CD8-positive, alpha-beta memory T cell (primary cell): Measurements from ENCODE around the gene SIGLEC7. TPM values are rescaled to one million over a fixed set of nuclear protein-coding genes. Genes with fewer than 3 reads are reported as not detected.

Experiments
- CTCF ChIA-PET: fragments of 350-600 bp; sonication (Branson Sonifier 250); formaldehyde crosslinking; loops from one replicate; lab custom pipeline; 2021; ENCODE audit warnings: antibody characterized with exemption; lab: Charles Lee
- POLR2A ChIA-PET: fragments of 350-600 bp; sonication (Branson Sonifier 250); formaldehyde crosslinking; loops from one replicate; lab custom pipeline; 2021; ENCODE audit warnings: antibody characterized with exemption; lab: Charles Lee
- DNase-seq, 5 donors: peaks; one replicate each; pipeline versions ENCODE4 v3.0.0 to v3.0.0-alpha.2; 2020 to 2022; ENCODE audit warnings: mixed read lengths in 1 of 5
- H3K27ac ChIP-seq: one replicate; pipeline ENCODE4 v1.7.0; 2013; ENCODE audit warnings: low read depth, mild to moderate bottlenecking, low read length, moderate library complexity
- H3K27me3 ChIP-seq: 2 replicates; pipeline ENCODE4 v1.7.0; 2013; ENCODE audit warnings: low read length, mild to moderate bottlenecking; ENCODE audit not compliant: insufficient read depth, poor library complexity, severe bottlenecking
- H3K36me3 ChIP-seq: 2 replicates; pipeline ENCODE4 v1.7.0; 2013; ENCODE audit warnings: mild to moderate bottlenecking, low read length, moderate library complexity; ENCODE audit not compliant: insufficient read depth
- H3K4me1 ChIP-seq: 2 replicates; pipeline ENCODE4 v1.7.0; 2013; ENCODE audit warnings: mild to moderate bottlenecking, low read length, moderate library complexity; ENCODE audit not compliant: insufficient read depth
- H3K4me3 ChIP-seq: 2 replicates; pipeline ENCODE4 v1.7.0; 2013; ENCODE audit warnings: mild to moderate bottlenecking, low read length
- H3K9me3 ChIP-seq: 2 replicates; pipeline ENCODE4 v1.7.0; 2013; ENCODE audit warnings: mild to moderate bottlenecking, low read length
- H3K27ac Mint-ChIP-seq, 8 donors: one replicate each; pipeline ENCODE4 v1.8.0; 2020 to 2021; ENCODE audit warnings: mixed read lengths in 8 of 8, mild to moderate bottlenecking in 6 of 8, inconsistent platforms in 3 of 8, moderate library complexity in 3 of 8
- H3K27me3 Mint-ChIP-seq, 2 donors: one replicate each; pipeline ENCODE4 v1.8.0; 2020 to 2021; ENCODE audit warnings: mixed read lengths in 2 of 2, mild to moderate bottlenecking in 1 of 2, moderate library complexity in 1 of 2
- H3K36me3 Mint-ChIP-seq, 3 donors: one replicate each; pipeline ENCODE4 v1.8.0; 2020 to 2021; ENCODE audit warnings: mixed read lengths in 3 of 3, inconsistent platforms in 1 of 3, mild to moderate bottlenecking in 1 of 3
- H3K4me1 Mint-ChIP-seq, 3 donors: one replicate each; pipeline ENCODE4 v1.8.0; 2020 to 2021; ENCODE audit warnings: mixed read lengths in 3 of 3, inconsistent platforms in 1 of 3, mild to moderate bottlenecking in 1 of 3
- H3K4me3 Mint-ChIP-seq, 7 donors: one replicate each; pipeline ENCODE4 v1.8.0; 2020 to 2021; ENCODE audit warnings: mixed read lengths in 7 of 7, mild to moderate bottlenecking in 6 of 7, moderate library complexity in 4 of 7, inconsistent platforms in 2 of 7
- H3K9me3 Mint-ChIP-seq, 5 donors: one replicate each; pipeline ENCODE4 v1.8.0; 2020 to 2022; ENCODE audit warnings: mixed read lengths in 5 of 5, mild to moderate bottlenecking in 3 of 5, moderate library complexity in 2 of 5, inconsistent platforms in 1 of 5
- polyA plus RNA-seq: library from polyadenylated mRNA; unstranded; fragments of 300-500 nt; fragmentation: Illumina TruSeq; gene quantifications from one replicate; pipeline ENCODE4 v1.2.3, GENCODE V29; 2021
- total RNA-seq, 2 experiments: library from RNA; stranded (reverse); gene quantifications; one replicate each; pipeline ENCODE4 v1.2.3, GENCODE V29; 2021

The SIGLEC7 gene
- total and polyA plus RNA-seq, 3 experiments from 2014 or later: 0.42 to 2.5 (median 0.46) TPM

DNA sequence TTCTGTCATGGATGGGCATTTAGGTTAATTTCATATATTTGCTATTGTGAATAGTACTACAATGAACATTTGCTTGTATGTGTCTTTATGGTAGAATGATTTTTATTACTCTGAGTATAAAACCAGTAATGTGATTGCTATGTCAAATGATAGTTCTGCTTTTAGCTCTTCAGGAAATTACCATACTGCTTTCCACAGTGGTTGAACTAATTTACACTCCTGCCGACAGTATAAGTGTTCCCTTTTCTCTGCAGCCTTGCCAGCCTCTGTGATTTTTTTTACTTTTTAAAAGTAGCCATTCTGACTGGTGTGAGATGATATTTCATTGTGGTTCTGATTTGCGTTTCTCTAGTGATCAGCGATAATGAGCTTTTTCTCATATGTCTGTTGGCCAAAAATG lies 6.5 kb downstream of the SIGLEC7 start:
- Mint-ChIP-seq H3K9me3 (peaks cover 0 to 4% (median 0%) of the 10 kb centered on the region in 5 donors), H3K27ac (peak overlapping the region in 3 of 8 donors; percentile 31 to 76 (median 47))

DNA sequence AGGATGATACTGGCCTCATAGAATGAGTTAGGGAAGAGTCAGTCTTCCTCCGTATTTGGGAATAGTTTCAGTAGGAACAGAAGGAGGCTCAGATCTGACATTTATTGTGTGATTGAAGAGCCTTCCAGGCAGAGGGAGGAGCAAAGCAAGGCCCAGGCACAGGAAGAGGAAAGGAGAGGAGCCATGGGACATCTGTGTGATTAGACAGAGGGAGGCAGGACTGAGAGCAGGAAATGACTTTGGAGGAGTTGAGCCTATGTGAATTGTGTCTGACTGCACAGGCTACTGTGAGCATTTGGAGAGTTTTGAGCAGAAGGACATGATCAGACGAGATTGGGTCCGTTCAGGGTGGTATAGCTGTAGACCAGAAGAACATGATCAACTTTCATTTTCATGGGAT lies 8.5 kb downstream of the SIGLEC7 start:
- Mint-ChIP-seq H3K27ac (peak overlapping the region in 2 of 8 donors; percentile 0 to 47), H3K27me3 (peaks cover 3 to 32% of the 10 kb centered on the region in 2 donors), H3K36me3 (peaks cover 0 to 4% (median 0%) of the 10 kb centered on the region in 3 donors), H3K4me3 (no peak overlapping the region), H3K4me1 (peaks cover 3 to 13% (median 8%) of the 10 kb centered on the region in 3 donors), H3K9me3 (peaks cover 0 to 2% (median 0%) of the 10 kb centered on the region in 5 donors)
- Histone ChIP-seq H3K4me1 (no peaks in the 10 kb centered on the region), H3K27ac (no peak overlapping the region), H3K4me3 (no peak overlapping the region), H3K9me3 (no peaks in the 10 kb centered on the region), H3K27me3 (no peaks in the 10 kb centered on the region), H3K36me3 (no peaks in the 10 kb centered on the region)
- DNase-seq: no peak
- POLR2A ChIA-PET: no interaction called here
- CTCF ChIA-PET: no interaction called here

More for the DNA sequence above, 6.5 kb downstream of the SIGLEC7 start:
- no peaks in the 10 kb centered on the region for H3K27me3 ChIP-seq
- ChIA-PET POLR2A (interaction anchor here (0.6 kb wide), 2 partner anchors 17 to 21 kb away, joined by 4 to 5 read pairs; no protein-coding TSS in a partner anchor), CTCF (interaction anchor here (0.6 kb wide), 1 partner anchor 19 kb away, joined by 3 read pairs; no protein-coding TSS in a partner anchor)
- no peak for DNase-seq
- H3K36me3 ChIP-seq: no peaks in the 10 kb centered on the region
- H3K4me3 ChIP-seq: no peak overlapping the region
- no peaks in the 10 kb centered on the region for H3K4me1 ChIP-seq
- Mint-ChIP-seq H3K36me3 (peaks cover 0 to 4% (median 0%) of the 10 kb centered on the region in 3 donors), H3K4me3 (no peak overlapping the region), H3K27me3 (peaks cover 3 to 40% of the 10 kb centered on the region in 2 donors), H3K4me1 (peaks cover 3 to 13% (median 8%) of the 10 kb centered on the region in 3 donors)
- no peaks in the 10 kb centered on the region for H3K9me3 ChIP-seq
- H3K27ac ChIP-seq: no peak overlapping the region

DNA sequence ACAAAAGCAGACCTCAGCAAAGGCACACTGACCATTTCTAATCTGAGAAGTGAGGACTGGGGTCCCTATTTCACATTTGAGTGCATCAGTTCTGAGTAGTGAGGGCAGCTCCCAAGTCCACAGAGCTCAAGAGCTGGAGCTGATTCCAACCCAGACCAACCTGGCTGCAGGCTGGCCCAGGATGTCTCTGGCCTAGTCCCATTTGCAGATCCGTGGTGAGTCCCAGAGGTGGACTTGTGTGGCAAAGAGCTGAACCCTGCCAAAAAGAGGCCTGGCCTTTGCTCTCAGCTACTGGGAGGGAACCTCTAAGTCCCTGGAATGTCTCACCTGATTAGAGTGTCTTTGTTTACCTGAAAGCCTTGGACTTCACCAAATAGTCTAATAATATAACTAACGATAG lies 14.6 kb downstream of the SIGLEC7 start:
- peaks cover 3 to 23% of the 10 kb centered on the region in 2 donors for H3K27me3 Mint-ChIP-seq
- no peak overlapping the region for H3K4me3 ChIP-seq
- H3K4me1 Mint-ChIP-seq: peaks cover 11 to 13% (median 11%) of the 10 kb centered on the region in 3 donors
- H3K27ac Mint-ChIP-seq: no peak overlapping the region
- no peaks in the 10 kb centered on the region for H3K9me3 ChIP-seq
- no peaks in the 10 kb centered on the region for H3K9me3 Mint-ChIP-seq
- no peaks in the 10 kb centered on the region for H3K36me3 ChIP-seq
- peaks cover 7% of the 10 kb centered on the region for H3K4me1 ChIP-seq
- CTCF ChIA-PET: interaction anchor here (2.2 kb wide), 1 partner anchor 14 kb away, joined by 7 read pairs; no protein-coding TSS in a partner anchor
- no peak overlapping the region for H3K27ac ChIP-seq
- peaks cover 0 to 1% (median 0%) of the 10 kb centered on the region in 3 donors for H3K36me3 Mint-ChIP-seq
- no peak for DNase-seq
- H3K4me3 Mint-ChIP-seq: no peak overlapping the region
- POLR2A ChIA-PET: no interaction called here
- no peaks in the 10 kb centered on the region for H3K27me3 ChIP-seq

DNA sequence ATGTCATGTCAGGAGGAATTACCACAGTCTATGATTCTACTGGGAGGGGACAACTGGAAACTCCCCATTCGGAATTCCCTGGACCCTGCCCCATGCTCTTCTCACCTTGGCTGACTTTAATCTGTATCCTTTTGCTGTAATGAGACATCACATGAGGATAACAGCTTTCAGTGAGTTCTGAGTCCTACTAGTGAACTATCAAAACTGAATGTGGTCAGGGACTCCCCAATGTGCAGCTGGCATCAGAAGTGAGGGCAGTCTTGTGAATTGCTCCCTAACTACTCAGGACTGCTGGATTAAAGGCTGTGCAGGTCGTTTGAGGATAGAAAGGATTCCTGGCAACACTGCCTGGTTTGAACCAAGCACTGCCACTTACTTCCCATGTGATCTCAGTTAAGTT lies 15.2 kb downstream of the SIGLEC7 start:
- POLR2A ChIA-PET: no interaction called here

DNA sequence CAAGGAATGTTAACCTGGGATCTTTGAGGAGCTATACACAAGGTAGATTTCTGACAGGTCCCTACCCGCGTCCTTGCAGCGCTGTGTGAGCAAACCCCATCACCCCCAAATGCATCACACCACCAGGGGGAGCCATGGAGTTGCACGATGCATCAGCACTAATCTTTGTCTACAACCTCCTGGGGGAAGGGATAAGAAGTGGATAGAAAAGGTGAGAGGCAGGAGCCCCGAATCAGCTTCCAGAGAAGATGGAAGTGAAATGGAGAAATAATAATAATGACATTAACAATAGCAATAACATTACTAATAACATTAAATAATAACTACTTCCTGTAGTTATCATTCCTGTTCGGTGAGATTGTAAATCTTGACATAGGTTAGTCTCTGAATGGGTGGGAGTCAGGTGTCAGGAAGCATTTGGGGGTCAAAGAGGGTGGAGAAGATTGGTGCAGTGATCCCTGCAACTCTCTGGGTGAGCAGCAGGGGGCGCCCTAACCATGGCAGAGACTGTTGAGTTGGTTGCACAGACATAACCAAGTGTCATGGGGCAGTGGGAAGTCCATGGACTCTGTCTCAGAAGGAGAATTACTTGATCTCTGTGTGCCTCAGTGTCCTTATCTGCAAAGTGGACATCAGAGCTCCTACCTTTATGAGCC lies 16.5 kb downstream of the SIGLEC7 start:
- Mint-ChIP-seq H3K36me3 (no peaks in the 10 kb centered on the region), H3K4me1 (peaks cover 11 to 14% (median 13%) of the 10 kb centered on the region in 3 donors), H3K27me3 (peaks cover 2 to 8% of the 10 kb centered on the region in 2 donors), H3K9me3 (no peaks in the 10 kb centered on the region), H3K27ac (peak overlapping the region in 3 of 8 donors; percentile 23 to 83 (median 44)), H3K4me3 (peak overlapping the region in 1 of 7 donors; percentile 78)
- ChIA-PET CTCF (interaction anchor here (0.8 to 3.4 kb wide), 10 partner anchors 10 to 57 kb away, joined by 3 to 15 read pairs (median 4); no protein-coding TSS in a partner anchor), POLR2A (no interaction called here)
- Histone ChIP-seq H3K27me3 (no peaks in the 10 kb centered on the region), H3K27ac (no peak overlapping the region), H3K4me1 (peaks cover 7% of the 10 kb centered on the region), H3K9me3 (no peaks in the 10 kb centered on the region), H3K36me3 (no peaks in the 10 kb centered on the region), H3K4me3 (no peak overlapping the region)
- peak; percentile 52 to 75 (median 62) for DNase-seq

More for the DNA sequence above, 15.2 kb downstream of the SIGLEC7 start:
- H3K36me3 ChIP-seq: no peaks in the 10 kb centered on the region
- Mint-ChIP-seq H3K4me3 (no peak overlapping the region), H3K9me3 (no peaks in the 10 kb centered on the region), H3K27me3 (peaks cover 3 to 20% of the 10 kb centered on the region in 2 donors), H3K36me3 (no peaks in the 10 kb centered on the region), H3K4me1 (peaks cover 11 to 14% (median 11%) of the 10 kb centered on the region in 3 donors), H3K27ac (peak overlapping the region in 1 of 8 donors; percentile 36)
- CTCF ChIA-PET: interaction anchor here (1.1 to 3.4 kb wide), 4 partner anchors 13 to 55 kb away, joined by 3 to 15 read pairs (median 5); no protein-coding TSS in a partner anchor
- H3K27ac ChIP-seq: no peak overlapping the region
- H3K9me3 ChIP-seq: no peaks in the 10 kb centered on the region
- H3K27me3 ChIP-seq: no peaks in the 10 kb centered on the region
- H3K4me1 ChIP-seq: peaks cover 7% of the 10 kb centered on the region
- DNase-seq: no peak
- H3K4me3 ChIP-seq: no peak overlapping the region

DNA sequence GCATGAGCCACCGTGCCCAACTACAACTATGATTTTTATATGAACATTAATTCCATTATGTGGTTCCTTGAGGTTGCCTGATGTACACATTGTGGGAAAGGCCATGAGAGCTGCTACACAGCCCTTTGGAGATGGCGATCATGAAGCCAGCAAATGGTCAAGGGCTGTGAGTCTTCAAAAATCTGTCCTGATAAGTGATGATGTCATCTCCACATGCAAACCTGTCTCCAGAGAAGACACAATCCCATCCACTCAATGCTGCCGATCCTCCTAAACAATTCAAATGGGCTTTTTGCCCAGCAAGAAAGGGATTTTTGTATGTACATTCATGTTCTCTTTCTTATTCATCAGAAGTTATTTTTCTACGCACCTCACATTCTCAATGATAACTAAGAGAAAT lies 17.6 kb downstream of the SIGLEC7 start:
- Histone ChIP-seq H3K4me1 (peaks cover 7% of the 10 kb centered on the region), H3K36me3 (no peaks in the 10 kb centered on the region), H3K9me3 (no peaks in the 10 kb centered on the region), H3K4me3 (no peak overlapping the region), H3K27ac (no peak overlapping the region), H3K27me3 (no peaks in the 10 kb centered on the region)
- H3K27ac Mint-ChIP-seq: no peak overlapping the region
- no peaks in the 10 kb centered on the region for H3K36me3 Mint-ChIP-seq
- CTCF ChIA-PET: interaction anchor here (1.0 to 3.4 kb wide), 3 partner anchors 10 to 40 kb away, joined by 3 to 15 read pairs (median 3); no protein-coding TSS in a partner anchor
- POLR2A ChIA-PET: no interaction called here
- DNase-seq: no peak
- peaks cover 2 to 8% of the 10 kb centered on the region in 2 donors for H3K27me3 Mint-ChIP-seq
- no peak overlapping the region for H3K4me3 Mint-ChIP-seq
- no peaks in the 10 kb centered on the region for H3K9me3 Mint-ChIP-seq
- peaks cover 11 to 14% (median 13%) of the 10 kb centered on the region in 3 donors for H3K4me1 Mint-ChIP-seq

DNA sequence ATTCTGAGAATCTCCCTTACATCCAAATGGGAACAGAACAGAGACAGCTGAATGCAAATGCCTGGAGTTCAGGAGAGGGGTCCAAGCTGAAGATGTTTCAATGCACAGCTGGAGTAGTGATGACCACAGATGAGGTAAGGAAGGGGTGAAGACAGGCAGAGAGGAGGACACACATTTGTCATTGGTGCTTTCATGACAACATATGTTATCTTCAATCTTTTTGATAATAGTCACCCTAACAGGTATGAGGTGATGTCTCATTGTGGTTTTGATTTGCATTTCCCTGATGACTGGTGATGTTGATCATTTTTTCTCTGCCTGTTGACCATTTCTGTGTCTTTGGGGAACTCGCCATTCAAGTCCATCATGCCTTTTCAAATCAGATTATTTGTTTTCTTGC lies 19.2 kb downstream of the SIGLEC7 start:
- H3K4me1 Mint-ChIP-seq: peaks cover 12 to 14% (median 13%) of the 10 kb centered on the region in 3 donors
- CTCF ChIA-PET: no interaction called here
- POLR2A ChIA-PET: no interaction called here
- Histone ChIP-seq H3K9me3 (no peaks in the 10 kb centered on the region), H3K36me3 (no peaks in the 10 kb centered on the region), H3K4me3 (no peak overlapping the region), H3K4me1 (peaks cover 7% of the 10 kb centered on the region), H3K27ac (no peak overlapping the region), H3K27me3 (no peaks in the 10 kb centered on the region)
- peaks cover 2 to 4% of the 10 kb centered on the region in 2 donors for H3K27me3 Mint-ChIP-seq
- no peak overlapping the region for H3K4me3 Mint-ChIP-seq
- no peaks in the 10 kb centered on the region for H3K9me3 Mint-ChIP-seq
- DNase-seq: no peak
- peak overlapping the region in 3 of 8 donors; percentile 13 to 65 (median 29) for H3K27ac Mint-ChIP-seq
- no peaks in the 10 kb centered on the region for H3K36me3 Mint-ChIP-seq
